22Rv1 (cell line): ENCODE results near the gene GRIFIN.

Experiments used
- ZFX ChIP-seq: fragments of 450-650 bp; IDR thresholded peaks from 2 replicates; pipeline ENCODE4 v1.6.1; 2017; ENCODE audit warnings: antibody characterized with exemption, borderline replicate concordance
- TF ChIP-seq, protein P1 (sequence below): fragments of 450-650 bp; IDR thresholded peaks from 2 replicates; pipeline ENCODE4 v1.5.1; 2017; ENCODE audit warnings: mild to moderate bottlenecking

DNA sequence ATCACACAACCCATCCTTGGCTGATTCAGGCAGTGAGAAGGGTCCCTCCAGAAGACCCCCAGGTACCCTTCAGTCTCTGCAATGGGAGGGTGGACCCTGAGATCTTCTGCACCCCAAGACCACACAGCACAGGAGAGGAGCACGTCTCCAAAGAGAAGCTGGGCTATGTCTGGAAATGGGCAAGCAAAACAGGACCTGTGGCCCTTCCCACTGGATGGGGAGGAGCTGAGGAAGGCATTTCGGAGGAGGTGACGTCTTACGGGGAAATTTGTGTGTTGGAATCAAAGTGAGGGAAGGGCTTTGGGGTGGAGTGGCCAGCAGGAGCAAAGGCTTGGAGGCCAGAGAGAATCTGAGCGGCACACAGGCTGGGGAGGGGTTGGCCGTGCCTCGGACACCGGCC lies 16.5 kb downstream of the GRIFIN start:
- TF ChIP-seq, protein P1, sequence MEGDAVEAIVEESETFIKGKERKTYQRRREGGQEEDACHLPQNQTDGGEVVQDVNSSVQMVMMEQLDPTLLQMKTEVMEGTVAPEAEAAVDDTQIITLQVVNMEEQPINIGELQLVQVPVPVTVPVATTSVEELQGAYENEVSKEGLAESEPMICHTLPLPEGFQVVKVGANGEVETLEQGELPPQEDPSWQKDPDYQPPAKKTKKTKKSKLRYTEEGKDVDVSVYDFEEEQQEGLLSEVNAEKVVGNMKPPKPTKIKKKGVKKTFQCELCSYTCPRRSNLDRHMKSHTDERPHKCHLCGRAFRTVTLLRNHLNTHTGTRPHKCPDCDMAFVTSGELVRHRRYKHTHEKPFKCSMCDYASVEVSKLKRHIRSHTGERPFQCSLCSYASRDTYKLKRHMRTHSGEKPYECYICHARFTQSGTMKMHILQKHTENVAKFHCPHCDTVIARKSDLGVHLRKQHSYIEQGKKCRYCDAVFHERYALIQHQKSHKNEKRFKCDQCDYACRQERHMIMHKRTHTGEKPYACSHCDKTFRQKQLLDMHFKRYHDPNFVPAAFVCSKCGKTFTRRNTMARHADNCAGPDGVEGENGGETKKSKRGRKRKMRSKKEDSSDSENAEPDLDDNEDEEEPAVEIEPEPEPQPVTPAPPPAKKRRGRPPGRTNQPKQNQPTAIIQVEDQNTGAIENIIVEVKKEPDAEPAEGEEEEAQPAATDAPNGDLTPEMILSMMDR, result no peak
- TF ChIP-seq ZFX, result no peak
